ENCODE data around the gene MAP7D1.

Gene MAP7D1

DNA sequence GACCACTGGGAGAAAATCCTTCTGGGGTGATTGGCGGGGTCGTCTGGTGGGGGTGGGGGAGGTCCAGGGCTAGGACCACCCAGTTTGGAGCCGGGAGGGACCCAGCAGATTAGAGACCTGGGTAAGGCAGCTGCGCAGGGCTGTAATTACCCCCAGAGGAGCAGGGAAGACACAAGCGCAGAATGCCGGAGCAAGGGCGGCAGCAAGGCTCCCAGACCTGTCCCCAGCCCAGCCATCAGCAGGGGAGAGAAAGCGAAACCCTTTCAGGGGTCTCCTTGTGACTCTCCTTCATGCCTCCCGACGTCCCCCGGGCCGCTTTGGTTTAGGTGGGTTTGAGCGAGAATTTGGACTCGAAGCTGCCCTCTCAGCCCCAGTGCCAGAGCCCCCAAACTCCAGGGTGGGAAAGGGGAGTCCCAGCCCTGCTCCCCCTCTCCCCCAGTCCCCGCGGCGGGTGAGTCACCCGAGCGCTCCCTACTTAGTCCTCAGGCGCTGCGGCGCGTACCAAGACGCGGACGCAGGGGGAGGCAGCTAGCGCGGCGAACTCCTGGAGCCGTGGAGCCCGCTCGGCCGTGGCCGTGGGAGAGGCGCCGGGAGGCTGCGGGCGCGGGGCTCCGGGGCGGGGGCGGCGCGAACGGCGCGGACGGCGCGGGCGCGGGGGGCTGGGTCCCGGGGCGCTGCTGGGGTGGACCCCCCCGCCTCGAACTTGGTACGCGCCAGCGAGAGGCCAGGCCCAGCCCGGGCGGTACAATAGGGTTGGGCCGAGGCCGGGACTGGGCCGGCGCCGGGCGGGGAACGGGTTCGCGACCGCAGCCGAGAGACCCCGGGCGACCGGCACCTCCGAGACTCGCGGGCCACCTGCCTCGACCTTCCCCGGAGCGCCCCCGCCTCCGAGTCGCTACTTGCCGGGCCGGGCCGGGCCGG is at the start of gene MAP7D1:
TSS of gene MAP7D1 (plus strand) at position 753 of the 921 bp plus-strand sequence. CDS start 258 bp downstream, outside the sequence.
- Histone ChIP-seq H3K27me3 (ENCODE audit: control insufficient read depth, insufficient read depth, low read length) (peaks cover 51% of the 10 kb centered on the region), H3K4me1 (ENCODE audit: control insufficient read depth, insufficient read depth, low read length) (peaks cover 6% of the 10 kb centered on the region), H3K4me3 (ENCODE audit: low read depth, low read length) (peak within 1 kb of the TSS; percentile 74), H3K9ac (ENCODE audit: low read depth, low read length) (peak within 1 kb of the TSS; percentile 24), H3K9me3 (ENCODE audit: control insufficient read depth, insufficient read depth, low read length) (no peaks in the 10 kb centered on the region), H3K36me3 (ENCODE audit: control insufficient read depth, insufficient read depth, low read length) (no peaks in the 10 kb centered on the region)

DNA sequence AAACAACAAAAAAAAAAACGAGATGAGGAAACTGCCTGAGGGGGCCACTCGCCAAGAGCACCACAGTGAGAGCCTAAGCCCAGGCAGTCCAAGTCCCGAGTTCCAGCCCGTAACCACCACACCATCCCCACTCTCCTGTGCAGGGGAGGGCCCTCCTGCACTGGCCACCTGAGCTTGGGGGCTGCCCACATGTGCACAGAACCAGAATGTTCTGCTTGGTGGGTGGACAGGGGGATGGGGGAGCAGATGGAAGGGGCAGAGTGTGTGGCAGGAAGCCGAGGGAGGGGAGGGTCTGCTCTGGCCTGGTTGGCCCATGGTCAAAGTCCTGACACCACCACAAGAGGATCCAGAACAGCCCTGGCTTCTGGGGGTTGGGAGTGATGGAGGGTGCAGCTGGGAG is 49.7 kb upstream of the MAP7D1 start:
- Histone ChIP-seq H3K36me3 (ENCODE audit: control insufficient read depth, insufficient read depth, low read length) (no peaks in the 10 kb centered on the region), H3K4me3 (ENCODE audit: low read depth, low read length) (no peak overlapping the region), H3K9me3 (ENCODE audit: control insufficient read depth, insufficient read depth, low read length) (no peaks in the 10 kb centered on the region), H3K4me1 (ENCODE audit: control insufficient read depth, insufficient read depth, low read length) (no peaks in the 10 kb centered on the region), H3K27me3 (ENCODE audit: control insufficient read depth, insufficient read depth, low read length) (no peaks in the 10 kb centered on the region), H3K9ac (ENCODE audit: low read depth, low read length) (peak overlapping the region; percentile 37)

DNA sequence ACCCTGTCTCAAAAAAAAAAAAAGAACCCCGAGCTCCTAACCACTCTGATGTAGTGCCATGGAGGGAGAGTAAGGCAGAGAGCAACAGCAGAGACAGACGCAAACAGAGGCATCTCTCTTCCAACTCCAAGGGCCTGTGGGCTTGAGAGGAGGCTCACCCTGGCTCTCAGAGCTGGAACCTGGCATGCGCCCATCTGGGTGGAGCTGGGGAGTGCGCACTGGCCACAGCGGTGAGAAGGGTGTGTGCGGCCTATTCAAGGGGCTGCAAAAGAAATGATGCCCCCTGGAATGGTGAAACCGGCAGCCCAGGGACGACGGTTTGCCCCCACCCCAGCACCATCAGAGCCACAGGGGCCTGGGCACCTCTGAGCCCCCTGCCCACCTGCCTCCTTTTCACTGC is 48.6 kb upstream of the MAP7D1 start:
- Histone ChIP-seq H3K9ac (ENCODE audit: low read depth, low read length) (no peak overlapping the region), H3K4me3 (ENCODE audit: low read depth, low read length) (no peak overlapping the region), H3K9me3 (ENCODE audit: control insufficient read depth, insufficient read depth, low read length) (no peaks in the 10 kb centered on the region), H3K27me3 (ENCODE audit: control insufficient read depth, insufficient read depth, low read length) (no peaks in the 10 kb centered on the region), H3K36me3 (ENCODE audit: control insufficient read depth, insufficient read depth, low read length) (no peaks in the 10 kb centered on the region), H3K4me1 (ENCODE audit: control insufficient read depth, insufficient read depth, low read length) (no peaks in the 10 kb centered on the region)

DNA sequence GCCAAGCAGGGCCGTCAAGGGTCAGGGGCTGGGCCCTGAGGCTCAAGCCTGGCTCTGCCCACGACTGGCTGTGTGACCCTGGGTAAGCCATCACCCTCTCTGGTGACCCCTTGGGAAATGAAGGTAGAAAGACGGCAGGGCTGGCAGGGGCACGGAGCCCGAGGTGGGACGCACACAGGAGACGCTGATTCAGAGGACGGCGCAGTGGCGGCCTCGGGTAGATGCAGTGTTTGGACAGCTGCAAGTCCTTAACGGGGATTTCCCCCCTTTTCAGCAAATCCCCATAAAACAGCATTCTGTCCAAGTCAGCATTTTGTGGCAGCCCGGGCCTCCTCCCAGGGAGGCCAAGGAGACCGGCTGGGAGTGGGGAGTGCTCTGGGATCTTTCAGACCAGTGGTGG is 47.6 kb upstream of the MAP7D1 start:
- no peaks in the 10 kb centered on the region for H3K9me3 ChIP-seq (ENCODE audit: control insufficient read depth, insufficient read depth, low read length)
- no peaks in the 10 kb centered on the region for H3K4me1 ChIP-seq (ENCODE audit: control insufficient read depth, insufficient read depth, low read length)
- no peak overlapping the region for H3K9ac ChIP-seq (ENCODE audit: low read depth, low read length)

DNA sequence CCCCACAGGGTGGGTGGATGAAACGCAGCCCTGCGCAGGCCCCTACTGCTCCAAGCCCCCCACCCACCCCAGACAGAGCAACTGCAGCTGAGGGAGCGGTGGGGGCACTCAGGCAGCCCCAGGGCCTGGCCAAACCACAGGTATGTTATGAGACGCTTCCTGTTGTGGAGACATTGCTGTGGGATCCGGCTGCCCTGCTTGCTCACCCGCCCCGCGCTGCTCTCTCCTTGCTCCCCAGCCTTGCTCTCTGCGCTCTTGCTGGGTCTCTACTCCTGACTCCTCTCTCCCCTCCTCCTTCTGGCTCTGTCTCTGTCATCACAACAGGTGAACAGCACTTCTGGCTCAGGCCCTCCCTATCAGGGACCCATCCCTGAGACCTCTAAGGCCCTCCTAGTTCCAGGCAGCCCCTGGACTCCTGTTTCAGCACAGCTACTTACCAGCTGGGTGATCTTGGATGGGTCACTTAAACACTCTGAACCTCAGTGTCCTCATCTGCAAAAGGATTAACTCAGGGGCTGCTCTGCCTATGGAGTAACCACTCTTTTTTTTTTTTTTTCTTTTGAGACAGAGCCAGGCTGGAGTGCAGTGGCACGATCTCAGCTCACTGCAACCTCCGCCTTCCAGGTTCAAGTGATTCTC is 46.8 kb upstream of the MAP7D1 start:
- no peaks in the 10 kb centered on the region for H3K9me3 ChIP-seq (ENCODE audit: control insufficient read depth, insufficient read depth, low read length)
- H3K9ac ChIP-seq (ENCODE audit: low read depth, low read length) = no peak overlapping the region
- H3K36me3 ChIP-seq (ENCODE audit: control insufficient read depth, insufficient read depth, low read length) = no peaks in the 10 kb centered on the region
- no peak overlapping the region for H3K4me3 ChIP-seq (ENCODE audit: low read depth, low read length)
- H3K4me1 ChIP-seq (ENCODE audit: control insufficient read depth, insufficient read depth, low read length) = no peaks in the 10 kb centered on the region
- no peaks in the 10 kb centered on the region for H3K27me3 ChIP-seq (ENCODE audit: control insufficient read depth, insufficient read depth, low read length)

More for the DNA sequence above, 47.6 kb upstream of the MAP7D1 start:
- Histone ChIP-seq H3K36me3 (ENCODE audit: control insufficient read depth, insufficient read depth, low read length) (no peaks in the 10 kb centered on the region), H3K27me3 (ENCODE audit: control insufficient read depth, insufficient read depth, low read length) (no peaks in the 10 kb centered on the region), H3K4me3 (ENCODE audit: low read depth, low read length) (no peak overlapping the region)

DNA sequence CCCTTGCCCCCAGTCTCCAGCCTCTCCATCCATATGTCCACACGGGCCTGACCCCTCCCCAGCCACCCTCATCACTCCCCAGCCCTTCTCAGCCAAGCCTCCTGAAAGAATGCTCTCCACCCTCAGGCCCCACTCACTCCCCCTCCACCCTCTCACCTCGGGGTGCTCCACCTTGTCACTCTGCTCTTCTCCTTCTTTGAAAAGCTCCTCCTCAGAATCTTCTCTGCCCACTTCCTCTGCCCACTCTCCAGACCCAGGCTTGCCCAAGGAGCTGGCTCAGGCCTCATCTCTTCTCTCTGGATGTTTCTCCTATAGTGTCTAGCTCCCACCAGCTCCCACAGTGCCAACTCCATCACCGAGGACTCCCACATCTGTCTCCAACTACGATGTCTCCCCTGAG is 44.8 kb upstream of the MAP7D1 start:
- no peaks in the 10 kb centered on the region for H3K36me3 ChIP-seq (ENCODE audit: control insufficient read depth, insufficient read depth, low read length)
- no peaks in the 10 kb centered on the region for H3K27me3 ChIP-seq (ENCODE audit: control insufficient read depth, insufficient read depth, low read length)

DNA sequence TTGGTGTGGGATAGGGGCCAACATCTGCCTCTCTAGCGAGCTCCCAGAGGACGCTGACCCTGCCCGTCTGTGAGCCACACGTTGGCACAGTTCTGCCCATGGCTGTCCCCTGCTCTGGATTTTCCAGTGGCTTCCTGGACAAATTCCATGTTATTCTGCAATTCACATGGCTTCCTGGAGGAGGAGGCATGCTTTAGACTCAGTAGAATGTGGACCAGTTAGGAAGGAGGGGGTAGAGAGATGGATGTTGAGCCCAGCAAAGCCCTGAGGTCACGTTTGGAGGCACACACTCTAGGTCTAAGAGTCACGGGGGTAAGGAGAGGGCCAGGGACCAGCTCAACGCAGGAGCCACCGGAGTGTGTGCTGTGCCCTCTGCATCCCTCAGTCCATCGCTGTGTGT is 43.1 kb upstream of the MAP7D1 start:
- Histone ChIP-seq H3K9ac (ENCODE audit: low read depth, low read length) (no peak overlapping the region), H3K9me3 (ENCODE audit: control insufficient read depth, insufficient read depth, low read length) (no peaks in the 10 kb centered on the region), H3K27me3 (ENCODE audit: control insufficient read depth, insufficient read depth, low read length) (no peaks in the 10 kb centered on the region), H3K4me1 (ENCODE audit: control insufficient read depth, insufficient read depth, low read length) (peaks cover under 1% of the 10 kb centered on the region), H3K4me3 (ENCODE audit: low read depth, low read length) (no peak overlapping the region), H3K36me3 (ENCODE audit: control insufficient read depth, insufficient read depth, low read length) (no peaks in the 10 kb centered on the region)

More for the DNA sequence above, 44.8 kb upstream of the MAP7D1 start:
- no peak overlapping the region for H3K4me3 ChIP-seq (ENCODE audit: low read depth, low read length)
- no peak overlapping the region for H3K9ac ChIP-seq (ENCODE audit: low read depth, low read length)
- H3K9me3 ChIP-seq (ENCODE audit: control insufficient read depth, insufficient read depth, low read length) = no peaks in the 10 kb centered on the region
- H3K4me1 ChIP-seq (ENCODE audit: control insufficient read depth, insufficient read depth, low read length) = no peaks in the 10 kb centered on the region

DNA sequence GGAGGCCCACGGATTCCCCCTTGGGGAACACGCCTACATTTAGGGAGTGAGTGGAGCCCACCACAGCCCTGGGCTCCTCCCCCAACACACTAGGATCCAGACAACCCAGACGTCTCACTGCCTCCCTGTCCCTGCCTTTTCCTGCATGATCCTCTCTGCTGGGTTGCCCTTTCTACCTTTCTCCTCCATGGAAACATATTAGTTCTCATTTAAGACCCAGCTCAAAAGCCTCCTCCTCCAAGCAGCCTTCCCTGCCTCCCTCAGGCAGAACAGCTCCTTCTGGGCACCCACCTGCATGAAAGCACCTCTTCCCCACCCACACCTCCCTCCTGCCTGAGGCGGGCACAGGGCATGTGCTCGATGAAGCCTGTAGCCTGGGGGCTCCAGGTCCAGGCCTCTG is 41.6 kb upstream of the MAP7D1 start:
- Histone ChIP-seq H3K9me3 (ENCODE audit: control insufficient read depth, insufficient read depth, low read length) (no peaks in the 10 kb centered on the region), H3K4me1 (ENCODE audit: control insufficient read depth, insufficient read depth, low read length) (peaks cover 3% of the 10 kb centered on the region), H3K4me3 (ENCODE audit: low read depth, low read length) (no peak overlapping the region), H3K9ac (ENCODE audit: low read depth, low read length) (no peak overlapping the region), H3K36me3 (ENCODE audit: control insufficient read depth, insufficient read depth, low read length) (no peaks in the 10 kb centered on the region), H3K27me3 (ENCODE audit: control insufficient read depth, insufficient read depth, low read length) (no peaks in the 10 kb centered on the region)

DNA sequence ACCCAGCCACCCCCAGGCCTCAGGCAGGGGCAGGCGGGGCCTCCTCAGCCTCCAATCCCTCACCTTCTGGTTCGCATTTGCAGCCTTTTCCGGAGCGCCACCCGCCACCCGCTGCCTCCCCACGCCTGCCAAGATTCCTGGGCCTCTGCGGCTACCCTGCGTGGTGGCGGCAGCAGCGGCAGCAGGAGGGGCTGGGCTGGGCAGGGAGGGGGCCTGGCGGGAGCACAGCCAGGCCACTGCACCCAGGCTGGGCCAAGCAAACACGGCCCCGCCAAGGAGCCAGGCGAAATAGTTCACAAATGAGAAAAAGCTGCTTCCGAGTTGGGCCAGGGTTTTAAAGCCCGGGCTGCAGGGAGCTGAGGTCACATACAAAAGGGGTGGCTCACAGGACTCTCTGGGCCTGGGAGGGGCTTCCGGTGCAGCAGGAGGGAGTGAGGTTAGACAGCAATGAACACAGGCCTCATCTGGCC is 40.7 kb upstream of the MAP7D1 start:
- no peaks in the 10 kb centered on the region for H3K27me3 ChIP-seq (ENCODE audit: control insufficient read depth, insufficient read depth, low read length)
- no peaks in the 10 kb centered on the region for H3K9me3 ChIP-seq (ENCODE audit: control insufficient read depth, insufficient read depth, low read length)
- H3K36me3 ChIP-seq (ENCODE audit: control insufficient read depth, insufficient read depth, low read length) = no peaks in the 10 kb centered on the region
- H3K4me1 ChIP-seq (ENCODE audit: control insufficient read depth, insufficient read depth, low read length) = peaks cover 3% of the 10 kb centered on the region
- no peak overlapping the region for H3K4me3 ChIP-seq (ENCODE audit: low read depth, low read length)
- no peak overlapping the region for H3K9ac ChIP-seq (ENCODE audit: low read depth, low read length)

DNA sequence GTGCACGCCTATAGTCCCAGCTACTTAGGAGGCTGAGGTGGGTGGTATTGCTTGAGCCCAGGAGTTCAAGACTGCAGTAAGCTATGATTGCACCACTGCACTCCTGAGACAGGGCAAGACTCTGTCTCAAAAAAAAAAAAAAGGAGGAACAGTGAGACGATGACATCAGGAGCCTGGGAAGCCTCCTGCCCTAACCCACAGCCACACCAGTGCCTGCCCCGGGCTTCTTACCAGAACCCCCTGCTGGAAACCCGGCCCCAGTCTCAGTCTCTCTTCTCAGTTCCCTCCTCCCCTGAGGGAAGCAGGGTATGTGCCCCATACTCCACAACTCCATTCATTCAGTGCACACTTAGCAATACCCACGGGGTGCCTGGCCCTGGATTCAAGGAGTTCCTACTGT is 40.0 kb upstream of the MAP7D1 start:
- peaks cover 3% of the 10 kb centered on the region for H3K4me1 ChIP-seq (ENCODE audit: control insufficient read depth, insufficient read depth, low read length)
- no peak overlapping the region for H3K9ac ChIP-seq (ENCODE audit: low read depth, low read length)
- H3K4me3 ChIP-seq (ENCODE audit: low read depth, low read length) = no peak overlapping the region

DNA sequence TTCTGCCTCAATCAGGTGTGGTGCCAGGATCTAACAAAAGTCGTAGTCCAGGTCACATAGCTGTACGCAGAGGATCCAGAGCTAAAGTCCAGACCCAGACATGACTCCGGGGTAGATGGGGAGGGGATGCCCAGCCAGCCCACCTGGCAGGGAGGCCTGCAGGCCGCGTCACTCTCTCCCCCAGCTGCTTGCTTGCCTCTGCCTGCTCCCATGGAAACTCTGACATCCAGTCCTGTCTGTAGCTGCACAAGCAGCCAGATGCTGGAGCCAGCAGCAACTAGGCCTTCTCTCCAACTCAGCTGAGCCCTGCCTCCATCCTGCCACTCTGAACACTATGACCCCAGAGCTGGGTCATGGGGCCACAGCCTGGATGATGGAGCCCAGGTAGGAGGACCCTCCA is 39.1 kb upstream of the MAP7D1 start:
- H3K4me1 ChIP-seq (ENCODE audit: control insufficient read depth, insufficient read depth, low read length) = peaks cover 3% of the 10 kb centered on the region
- H3K9me3 ChIP-seq (ENCODE audit: control insufficient read depth, insufficient read depth, low read length) = no peaks in the 10 kb centered on the region
- no peak overlapping the region for H3K4me3 ChIP-seq (ENCODE audit: low read depth, low read length)
- no peak overlapping the region for H3K9ac ChIP-seq (ENCODE audit: low read depth, low read length)
- H3K36me3 ChIP-seq (ENCODE audit: control insufficient read depth, insufficient read depth, low read length) = no peaks in the 10 kb centered on the region
- H3K27me3 ChIP-seq (ENCODE audit: control insufficient read depth, insufficient read depth, low read length) = no peaks in the 10 kb centered on the region

More for the DNA sequence above, 40.0 kb upstream of the MAP7D1 start:
- Histone ChIP-seq H3K36me3 (ENCODE audit: control insufficient read depth, insufficient read depth, low read length) (no peaks in the 10 kb centered on the region), H3K27me3 (ENCODE audit: control insufficient read depth, insufficient read depth, low read length) (no peaks in the 10 kb centered on the region), H3K9me3 (ENCODE audit: control insufficient read depth, insufficient read depth, low read length) (no peaks in the 10 kb centered on the region)
